ENCODE results near the gene SERGEF. TPM values are rescaled to one million over a fixed set of nuclear protein-coding genes. Genes with fewer than 3 reads are reported as not detected.

SERGEF gene
- total and polyA plus RNA-seq, 2 of the 13 experiments (the other 11 are each of a cell fraction or from before 2014, with no cell fraction given) = 54.5 to 114 TPM

- no peak overlapping the region for H3K4me3 ChIP-seq (replicated peaks in 1 of 3; ENCODE audit: insufficient read depth in 1 of 3, low read depth in 2 of 3, low read length in 3 of 3)
- H3K4me2 ChIP-seq (ENCODE audit: low read depth, low read length) = no peak overlapping the region
- FAIRE-seq = no peak
- no peak overlapping the region for H3K27ac ChIP-seq (ENCODE audit: extremely low read length, insufficient read depth, low read length)
- peaks cover 7 to 56% of the 10 kb centered on the region in 2 experiments for H3K36me3 ChIP-seq (replicated peaks in 1 of 2; ENCODE audit: control insufficient read depth in 1 of 2, insufficient read depth in 2 of 2, low read length in 2 of 2)
- BruUV-seq (replicated peaks) = no TSS peak
- H3K27me3 ChIP-seq (ENCODE audit: control insufficient read depth in 1 of 2, insufficient read depth in 2 of 2, low read length in 2 of 2) = no peaks in the 10 kb centered on the region
- no peaks in the 10 kb centered on the region for H4K20me1 ChIP-seq (ENCODE audit: insufficient read depth, low read length)
- H3K79me2 ChIP-seq (ENCODE audit: insufficient read depth, low read length) = no peaks in the 10 kb centered on the region
- no peak overlapping the region for H3K9ac ChIP-seq (ENCODE audit: insufficient read depth, low read depth, low read length)
- H3K9me3 ChIP-seq (ENCODE audit: low read length) = no peaks in the 10 kb centered on the region
- H3K4me1 ChIP-seq (ENCODE audit: insufficient read depth, low read length) = no peaks in the 10 kb centered on the region
- DNase-seq (ENCODE audit: low spot score) = no peak
- CTCF ChIA-PET (ENCODE audit: low intra/inter-chr PET ratio, low total read pairs) = no interaction called here
- intact Hi-C loops (cut with micrococcal nuclease; ENCODE audit: unreplicated experiment) = no loop called here
- H2AFZ ChIP-seq (ENCODE audit: low read length) = no peak overlapping the region
- no peak for ATAC-seq
- in situ Hi-C loops (cut with HindIII; ENCODE audit: extremely low pct_ligation_motif_present, low pct_unique_long_range_greater_than_20kb) = no loop called here
- no peak for TF ChIP-seq AGO2 (optimal IDR thresholded peaks at IDR 0.05; ENCODE audit: low read depth, low read length)
- TF ChIP-seq ZNF850 (CRISPR knock-in tag; conservative IDR thresholded peaks at IDR 0.05) = no peak
- TF ChIP-seq BATF2 (CRISPR knock-in tag; IDR thresholded peaks at IDR 0.05) = no peak
- TF ChIP-seq TERF1 (CRISPR knock-in tag; IDR thresholded peaks at IDR 0.05) = no peak
- no peak for TF ChIP-seq ZFP1 (CRISPR knock-in tag; IDR thresholded peaks at IDR 0.05)
- TF ChIP-seq MED8 (CRISPR knock-in tag; IDR thresholded peaks at IDR 0.05; ENCODE audit: insufficient replicate concordance) = no peak
- TF ChIP-seq TOE1 (CRISPR knock-in tag; IDR thresholded peaks at IDR 0.05) = no peak
- TF ChIP-seq FOSL1 (CRISPR knock-in tag; IDR thresholded peaks at IDR 0.05; ENCODE audit: borderline replicate concordance) = no peak
- TF ChIP-seq THAP7 (CRISPR knock-in tag; IDR thresholded peaks at IDR 0.05) = no peak
- TF ChIP-seq PRDM4 (CRISPR knock-in tag; IDR thresholded peaks at IDR 0.05; ENCODE audit: borderline replicate concordance) = no peak
- TF ChIP-seq ZNF264 (CRISPR knock-in tag; IDR thresholded peaks at IDR 0.05) = no peak
- TF ChIP-seq ZBTB42 (CRISPR knock-in tag; IDR thresholded peaks at IDR 0.05) = no peak
- TF ChIP-seq NCOA1 (CRISPR knock-in tag; IDR thresholded peaks at IDR 0.05) = no peak
- TF ChIP-seq MLXIP (CRISPR knock-in tag; IDR thresholded peaks at IDR 0.05; ENCODE audit: borderline replicate concordance) = no peak
- no peak for TF ChIP-seq ZNF614 (CRISPR knock-in tag; IDR thresholded peaks at IDR 0.05; ENCODE audit: borderline replicate concordance)
- POLR2A ChIA-PET = no interaction called here
Observed at GRCh38 chr11:17875891-17876290, 137.0 kb downstream of the SERGEF start.
